Vagina (tissue), 2 donors: ENCODE results near the gene TGFBRAP1.

Source experiments
- POLR2A ChIP-seq, 2 donors: fragments of 450-650 bp; IDR thresholded peaks; one replicate each; pipeline ENCODE4 v1.6.1; 2017; ENCODE audit warnings: antibody characterized with exemption in 2 of 2, mild to moderate bottlenecking in 2 of 2, moderate library complexity in 2 of 2
- POLR2AphosphoS5 ChIP-seq, 2 donors: sonication (generic); formaldehyde crosslinking; IDR thresholded peaks; one replicate each; pipeline ENCODE4 v1.9.0; 2017; ENCODE audit warnings: antibody characterized with exemption in 2 of 2, mild to moderate bottlenecking in 2 of 2, low read depth in 1 of 2; ENCODE audit not compliant: insufficient read depth in 1 of 2
- TF ChIP-seq, protein P1 (sequence below), 3 experiments: fragments of 450-650 bp in 2 of 3; fragments of 200-600 bp in 1 of 3; sonication (generic) in 1 of 3; IDR thresholded peaks; one replicate each; pipeline ENCODE4 v1.5.1; 2017 to 2019; ENCODE audit warnings: antibody characterized with exemption in 3 of 3, mild to moderate bottlenecking in 2 of 3, moderate library complexity in 2 of 3

DNA sequence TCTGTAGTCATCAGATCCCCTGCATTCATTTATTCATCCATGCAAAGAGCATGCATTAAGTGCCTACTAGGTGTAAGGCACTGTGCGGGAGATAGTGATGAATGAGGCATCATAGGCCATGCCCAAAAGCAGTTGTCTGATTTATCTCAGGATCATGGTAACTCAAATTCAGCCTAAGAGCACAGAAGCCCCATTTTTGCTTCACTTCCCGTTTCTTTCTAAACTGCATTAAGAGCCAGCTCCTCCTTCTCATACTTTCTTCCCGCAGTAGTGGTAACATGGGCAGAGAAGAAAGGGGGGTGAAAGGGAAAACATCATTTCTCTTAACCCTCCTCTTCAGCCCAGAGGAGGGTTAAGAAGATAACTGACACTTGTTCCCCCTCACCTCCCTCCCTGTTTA lies 85.1 kb downstream of the TGFBRAP1 start:
- TF ChIP-seq POLR2A (IDR thresholded peaks at IDR 0.05), result no peak
- no peak for TF ChIP-seq POLR2AphosphoS5 (IDR thresholded peaks at IDR 0.05; ENCODE audit: insufficient read depth in 1 of 2, low read depth in 1 of 2)
- TF ChIP-seq, protein P1, sequence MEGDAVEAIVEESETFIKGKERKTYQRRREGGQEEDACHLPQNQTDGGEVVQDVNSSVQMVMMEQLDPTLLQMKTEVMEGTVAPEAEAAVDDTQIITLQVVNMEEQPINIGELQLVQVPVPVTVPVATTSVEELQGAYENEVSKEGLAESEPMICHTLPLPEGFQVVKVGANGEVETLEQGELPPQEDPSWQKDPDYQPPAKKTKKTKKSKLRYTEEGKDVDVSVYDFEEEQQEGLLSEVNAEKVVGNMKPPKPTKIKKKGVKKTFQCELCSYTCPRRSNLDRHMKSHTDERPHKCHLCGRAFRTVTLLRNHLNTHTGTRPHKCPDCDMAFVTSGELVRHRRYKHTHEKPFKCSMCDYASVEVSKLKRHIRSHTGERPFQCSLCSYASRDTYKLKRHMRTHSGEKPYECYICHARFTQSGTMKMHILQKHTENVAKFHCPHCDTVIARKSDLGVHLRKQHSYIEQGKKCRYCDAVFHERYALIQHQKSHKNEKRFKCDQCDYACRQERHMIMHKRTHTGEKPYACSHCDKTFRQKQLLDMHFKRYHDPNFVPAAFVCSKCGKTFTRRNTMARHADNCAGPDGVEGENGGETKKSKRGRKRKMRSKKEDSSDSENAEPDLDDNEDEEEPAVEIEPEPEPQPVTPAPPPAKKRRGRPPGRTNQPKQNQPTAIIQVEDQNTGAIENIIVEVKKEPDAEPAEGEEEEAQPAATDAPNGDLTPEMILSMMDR (IDR thresholded peaks at IDR 0.05), result no peak
